GM19351 (cell line): Measurements from ENCODE around the gene LCN15.

Source experiments
- ATAC-seq: cut with Tn5 transposase; IDR thresholded peaks from one replicate; pipeline ENCODE4 v1.9.1; 2021; ENCODE audit warnings: mild to moderate bottlenecking, moderate library complexity; ENCODE audit not compliant: unreplicated experiment

Gene LCN15

GRCh38 chr9:136741883-136742571 lies 22.3 kb downstream of the LCN15 start:
- peak; percentile 54 for ATAC-seq

- ATAC-seq: no peak
Measured at GRCh38 chr9:136740971-136741882, 23.1 kb downstream of the LCN15 start.

GRCh38 chr9:136740491-136740890 lies 23.8 kb downstream of the LCN15 start:
- ATAC-seq: no peak

- ATAC-seq: no peak
Measured at GRCh38 chr9:136740069-136740468, 24.2 kb downstream of the LCN15 start.

- no peak for ATAC-seq
Measured at GRCh38 chr9:136739509-136739908, 24.8 kb downstream of the LCN15 start.

- ATAC-seq: no peak
Measured at GRCh38 chr9:136738960-136739359, 25.4 kb downstream of the LCN15 start.

- no peak for ATAC-seq
Measured at GRCh38 chr9:136735812-136736480, 28.4 kb downstream of the LCN15 start.

GRCh38 chr9:136734837-136735496 lies 29.4 kb downstream of the LCN15 start:
- ATAC-seq: no peak

- ATAC-seq: no peak
Measured at GRCh38 chr9:136733611-136734010, 30.7 kb downstream of the LCN15 start.

GRCh38 chr9:136732444-136733178 lies 31.7 kb downstream of the LCN15 start:
- no peak for ATAC-seq

GRCh38 chr9:136729926-136730325 lies 34.4 kb downstream of the LCN15 start:
- ATAC-seq: no peak

GRCh38 chr9:136729144-136729543 lies 35.2 kb downstream of the LCN15 start:
- no peak for ATAC-seq

- peak; percentile 26 for ATAC-seq
Measured at GRCh38 chr9:136728548-136729123, 35.7 kb downstream of the LCN15 start.

GRCh38 chr9:136728080-136728547 lies 36.2 kb downstream of the LCN15 start:
- peak; percentile 64 for ATAC-seq

GRCh38 chr9:136726631-136727191 lies 37.6 kb downstream of the LCN15 start:
- ATAC-seq: no peak

GRCh38 chr9:136726118-136726517 lies 38.2 kb downstream of the LCN15 start:
- no peak for ATAC-seq

GRCh38 chr9:136725612-136726011 lies 38.7 kb downstream of the LCN15 start:
- no peak for ATAC-seq

GRCh38 chr9:136724772-136725171 lies 39.5 kb downstream of the LCN15 start:
- no peak for ATAC-seq

- ATAC-seq: no peak
Measured at GRCh38 chr9:136723989-136724388, 40.3 kb downstream of the LCN15 start.
